HL-60/S4 treated with retinoic acid at 250 ng/mL for 4 days and 3 days (cell line): ENCODE data around the gene STEAP1B.
"Not testable (repeated sequence)": the region's sequence is repeated elsewhere in the genome, so short reads cannot be mapped to it uniquely, and the experiment has no call there.

ENCODE experiments used
- in situ Hi-C: fragments of 300-500 bp; cut with MboI; formaldehyde crosslinking; loops from 2 replicates; pipeline ENCODE4 v1.7.0; 2022; ENCODE audit warnings: low sequenced_read_pairs

The STEAP1B gene

DNA sequence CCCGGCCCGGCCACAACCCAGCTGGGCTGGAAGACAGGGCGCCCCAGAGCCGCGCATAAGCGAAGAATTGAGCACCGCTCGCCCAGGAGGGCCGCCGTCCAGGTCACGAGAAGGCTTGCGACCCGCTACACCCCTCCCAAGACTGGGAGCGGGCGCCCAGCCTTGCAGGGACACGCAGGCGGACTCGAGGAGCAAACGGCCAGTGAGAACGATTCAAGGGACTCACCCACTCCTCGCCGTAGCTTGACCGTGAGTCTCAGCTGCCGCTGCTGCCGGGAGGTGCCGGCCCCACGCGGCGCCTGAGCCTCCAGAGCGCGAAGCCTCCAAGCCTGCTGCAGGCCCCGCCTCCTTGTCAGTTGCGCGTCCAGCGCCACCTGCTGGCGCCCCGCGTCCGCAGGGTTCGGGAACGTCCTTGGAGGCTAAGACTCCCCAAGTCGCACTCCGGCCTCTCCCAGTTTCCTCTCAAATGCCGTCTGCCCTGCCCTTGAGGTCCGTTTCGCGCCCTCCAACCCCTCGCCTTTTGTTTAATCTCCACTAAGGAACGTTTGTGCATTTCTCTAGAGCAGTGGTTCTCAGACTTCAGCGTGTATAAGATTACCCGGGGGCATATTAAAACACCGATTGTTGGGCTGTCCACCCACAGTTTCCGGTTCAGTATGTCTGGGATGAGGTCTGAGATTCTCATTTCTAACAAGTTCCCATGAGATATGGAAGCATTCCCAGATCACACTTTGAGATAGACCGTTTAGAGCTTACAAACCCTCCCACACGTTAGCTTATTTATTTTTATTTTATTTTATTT lies at the start of gene STEAP1B:
STEAP1B (minus strand) TSS at position 301 of the 802 bp plus-strand sequence. CDS start 5,333 bp downstream, outside the sequence.
- in situ Hi-C loops = not testable (repeated sequence)

DNA sequence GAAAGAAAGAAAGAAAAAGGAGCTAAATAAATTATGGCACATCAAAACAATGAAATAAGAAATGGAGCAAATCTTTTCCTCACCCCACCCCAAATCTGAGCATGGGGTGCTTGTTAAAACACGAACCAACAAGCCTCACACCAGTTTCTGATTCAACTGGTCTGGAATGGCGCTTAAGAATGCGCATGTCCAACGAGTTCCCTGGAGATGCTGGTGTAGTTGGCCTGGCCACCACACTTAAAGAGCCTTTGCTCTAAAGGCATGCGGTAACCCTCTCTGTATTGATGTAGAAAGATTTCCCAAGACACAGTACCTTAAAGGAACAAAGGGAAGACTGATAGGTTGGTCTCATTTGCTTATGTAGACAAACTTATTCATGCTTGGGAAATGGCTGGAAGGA lies 49.1 kb upstream of the STEAP1B start:
- in situ Hi-C loops = no loop called here

DNA sequence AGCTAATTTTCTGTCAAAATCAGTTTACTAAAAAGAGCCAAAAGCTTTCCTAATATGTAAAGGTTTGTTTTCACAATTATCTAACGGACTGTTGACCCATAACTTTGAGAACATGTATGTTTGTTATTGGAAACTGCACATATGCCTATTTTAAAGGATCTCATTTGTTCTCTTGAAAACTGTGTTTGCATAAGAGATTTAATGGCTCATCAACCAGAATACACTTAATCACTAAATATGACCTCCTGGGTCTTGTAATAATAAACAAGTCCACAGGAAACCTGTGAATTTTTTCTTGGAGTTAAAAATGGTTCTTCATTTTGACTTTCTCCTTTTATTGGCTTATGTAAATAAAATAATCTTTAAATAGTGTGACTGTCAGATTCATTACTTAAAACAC lies 48.3 kb upstream of the STEAP1B start:
- in situ Hi-C loops = no loop called here

DNA sequence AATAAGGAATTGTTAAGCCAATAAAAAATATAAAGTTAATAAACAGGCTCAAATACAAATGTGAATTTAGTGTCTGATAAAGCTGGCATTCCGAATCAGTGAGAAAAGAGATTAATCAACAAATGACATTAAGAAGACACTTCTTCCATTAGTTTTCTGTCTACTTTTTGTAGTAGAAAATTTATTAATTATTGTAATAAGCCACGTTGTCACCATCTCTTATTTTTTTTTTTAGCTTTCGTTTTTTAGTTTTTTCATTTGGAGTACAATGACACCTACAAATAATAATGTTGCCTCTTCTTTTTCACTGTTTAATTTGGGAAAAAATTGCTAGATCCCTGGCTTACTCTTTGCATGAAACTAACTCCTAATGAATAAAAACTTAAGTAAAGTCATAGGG lies 46.8 kb upstream of the STEAP1B start:
- in situ Hi-C loops = no loop called here

DNA sequence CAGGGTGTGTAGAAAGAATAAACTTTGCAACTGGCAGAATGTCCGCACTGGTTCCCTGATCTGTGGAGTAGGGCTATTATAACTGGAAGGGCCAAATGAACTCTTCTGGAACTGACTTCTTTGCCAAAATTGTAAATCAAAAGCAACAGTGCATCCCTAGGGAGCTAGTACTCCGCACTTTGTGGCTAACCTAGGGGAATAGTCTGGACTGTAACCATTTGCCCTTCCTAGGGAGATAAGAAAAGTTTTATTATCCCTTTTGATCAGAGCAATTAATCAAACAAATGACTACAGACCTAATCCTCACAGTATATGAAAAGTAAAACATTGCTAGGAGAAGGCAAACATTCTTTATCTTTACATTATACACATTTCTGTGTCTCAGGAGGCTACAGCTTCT lies 45.5 kb upstream of the STEAP1B start:
- in situ Hi-C loops = no loop called here

DNA sequence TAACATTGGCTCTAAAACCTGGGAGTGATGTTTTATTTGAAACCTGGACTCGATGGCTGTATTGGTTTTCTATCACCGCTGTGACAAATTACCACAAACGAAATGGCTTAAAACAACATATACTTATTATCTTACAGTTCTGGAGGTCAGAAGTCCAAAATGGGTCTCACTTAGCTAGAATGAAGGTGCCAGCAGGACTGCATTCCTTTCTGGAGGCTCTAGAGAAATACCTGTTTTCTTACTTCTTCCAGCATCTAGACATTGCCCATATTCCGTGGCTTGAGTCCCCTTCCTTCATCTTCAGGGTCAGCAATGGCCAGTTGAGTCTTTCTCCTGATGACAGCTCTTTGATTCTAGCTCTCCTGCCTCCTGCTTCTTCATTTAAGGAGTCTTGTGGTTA lies 44.3 kb upstream of the STEAP1B start:
- in situ Hi-C loops = no loop called here

DNA sequence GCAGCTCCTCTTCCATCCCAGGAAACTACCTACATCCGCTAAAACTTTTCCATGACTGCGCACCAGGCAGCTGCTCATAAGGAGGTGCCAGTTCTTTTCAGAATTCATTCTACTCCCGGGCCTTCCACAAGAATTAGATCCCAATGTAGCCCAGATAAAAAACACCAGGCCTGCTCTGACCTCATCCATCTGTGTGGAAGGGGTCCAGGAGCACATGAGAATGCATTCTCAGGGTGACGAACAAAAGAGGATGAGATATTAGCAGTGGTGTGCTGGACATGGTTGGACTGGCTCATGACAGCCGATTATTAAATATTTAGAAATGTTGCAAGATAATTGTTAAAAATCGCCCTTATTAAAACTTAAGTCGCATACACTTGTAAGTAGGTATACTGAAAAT lies 43.2 kb upstream of the STEAP1B start:
- in situ Hi-C loops = no loop called here

DNA sequence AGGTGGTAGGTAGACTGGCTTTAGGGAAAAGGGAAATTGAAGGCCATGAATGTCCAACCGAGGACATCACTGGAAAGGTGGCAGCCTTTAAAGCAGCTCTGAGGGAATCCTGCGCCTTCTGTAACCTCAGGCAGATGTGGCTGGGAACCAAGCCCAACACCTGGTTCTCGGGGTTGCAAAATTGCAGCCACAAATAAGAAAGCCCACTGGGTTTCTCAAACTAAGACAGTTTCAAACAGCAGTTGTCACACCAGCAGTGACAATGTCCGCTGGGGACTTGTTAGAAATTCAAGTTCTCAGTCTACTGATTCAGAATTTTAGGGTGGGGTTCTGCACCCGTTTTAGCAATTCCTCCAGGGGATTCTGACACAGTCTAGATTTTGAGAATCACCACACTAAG lies 42.7 kb upstream of the STEAP1B start:
- in situ Hi-C loops = no loop called here

DNA sequence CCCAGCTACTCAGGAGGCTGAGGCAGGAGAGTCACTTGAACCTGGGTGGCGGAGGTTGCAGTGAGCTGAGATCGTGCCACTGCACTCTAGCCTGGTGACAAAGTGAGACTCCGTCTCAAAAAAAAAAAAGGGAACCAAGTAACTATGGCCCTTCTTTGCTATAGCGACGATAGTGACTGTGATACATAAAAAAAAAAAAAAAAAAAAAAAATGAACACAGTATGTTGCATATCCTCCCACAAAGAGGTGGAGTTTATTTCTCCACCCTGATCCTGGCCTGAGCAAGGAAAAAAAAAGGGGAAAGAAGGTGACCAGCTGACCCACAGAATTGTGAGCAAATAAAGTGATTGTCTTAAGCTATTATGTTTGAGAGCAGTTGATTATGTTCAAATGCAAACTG lies 42.3 kb upstream of the STEAP1B start:
- in situ Hi-C loops = no loop called here

DNA sequence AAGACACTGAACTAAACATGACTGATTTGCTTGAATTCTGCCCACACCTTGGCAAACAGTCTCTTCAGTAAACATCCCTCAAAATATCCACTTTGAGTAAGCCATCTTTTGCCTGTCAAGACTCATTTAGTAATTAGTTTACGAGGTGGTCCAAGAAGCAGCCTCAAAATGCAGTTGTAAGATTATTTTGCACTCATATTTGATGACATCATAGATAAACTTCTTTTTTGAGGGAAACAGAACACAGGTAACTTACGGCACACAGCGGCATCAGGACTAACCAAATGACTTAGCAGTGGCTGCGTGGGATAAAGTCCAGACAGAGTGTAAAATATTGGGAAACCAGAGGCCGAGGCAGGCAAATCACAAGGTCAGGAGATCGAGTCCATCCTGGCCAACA lies 41.8 kb upstream of the STEAP1B start:
- in situ Hi-C loops = no loop called here

DNA sequence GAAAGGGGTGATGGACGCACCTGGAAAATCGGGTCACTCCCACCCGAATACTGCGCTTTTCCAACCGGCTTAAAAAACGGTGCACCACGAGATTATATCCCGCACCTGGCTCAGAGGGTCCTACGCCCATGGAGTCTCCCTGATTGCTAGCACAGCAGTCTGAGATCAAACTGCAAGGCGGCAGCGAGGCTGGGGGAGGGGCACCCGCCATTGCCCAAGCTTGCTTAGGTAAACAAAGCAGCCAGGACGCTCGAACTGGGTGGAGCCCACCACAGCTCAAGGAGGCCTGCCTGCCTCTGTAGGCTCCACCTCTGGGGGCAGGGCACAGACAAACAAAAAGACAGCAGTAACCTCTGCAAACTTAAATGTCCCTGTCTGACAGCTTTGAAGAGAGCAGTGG lies 28.5 kb upstream of the STEAP1B start:
- in situ Hi-C loops = not testable (repeated sequence)

DNA sequence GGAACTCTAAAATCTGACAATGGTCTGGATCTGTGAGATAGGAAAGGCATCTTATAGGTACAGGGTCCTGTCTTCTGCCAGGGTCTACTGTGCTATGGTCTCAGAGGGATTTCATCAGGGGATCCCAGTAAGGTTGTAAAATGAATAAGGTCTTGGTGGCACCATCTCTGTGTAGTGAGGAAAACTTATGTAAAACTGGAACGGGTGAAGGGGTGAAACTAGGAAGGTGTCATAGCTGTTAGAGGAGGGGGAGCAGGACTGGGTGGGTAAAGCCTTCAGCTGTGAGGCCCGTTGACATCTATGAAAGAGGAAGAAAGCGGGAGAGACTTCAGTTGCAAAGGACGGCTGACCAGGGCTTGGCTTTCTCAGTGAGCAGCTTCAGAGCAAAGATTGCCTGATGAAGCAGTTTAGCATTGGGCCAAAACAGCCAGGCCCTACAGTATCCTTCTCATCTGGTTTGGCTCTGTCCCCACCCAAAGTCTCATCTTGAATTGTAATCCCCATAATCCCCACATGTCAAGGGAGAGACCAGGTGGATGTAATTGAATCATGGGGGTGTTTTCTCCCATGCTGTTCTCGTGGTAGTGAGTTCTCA lies 24.5 kb upstream of the STEAP1B start:
- in situ Hi-C loops = not testable (repeated sequence)

DNA sequence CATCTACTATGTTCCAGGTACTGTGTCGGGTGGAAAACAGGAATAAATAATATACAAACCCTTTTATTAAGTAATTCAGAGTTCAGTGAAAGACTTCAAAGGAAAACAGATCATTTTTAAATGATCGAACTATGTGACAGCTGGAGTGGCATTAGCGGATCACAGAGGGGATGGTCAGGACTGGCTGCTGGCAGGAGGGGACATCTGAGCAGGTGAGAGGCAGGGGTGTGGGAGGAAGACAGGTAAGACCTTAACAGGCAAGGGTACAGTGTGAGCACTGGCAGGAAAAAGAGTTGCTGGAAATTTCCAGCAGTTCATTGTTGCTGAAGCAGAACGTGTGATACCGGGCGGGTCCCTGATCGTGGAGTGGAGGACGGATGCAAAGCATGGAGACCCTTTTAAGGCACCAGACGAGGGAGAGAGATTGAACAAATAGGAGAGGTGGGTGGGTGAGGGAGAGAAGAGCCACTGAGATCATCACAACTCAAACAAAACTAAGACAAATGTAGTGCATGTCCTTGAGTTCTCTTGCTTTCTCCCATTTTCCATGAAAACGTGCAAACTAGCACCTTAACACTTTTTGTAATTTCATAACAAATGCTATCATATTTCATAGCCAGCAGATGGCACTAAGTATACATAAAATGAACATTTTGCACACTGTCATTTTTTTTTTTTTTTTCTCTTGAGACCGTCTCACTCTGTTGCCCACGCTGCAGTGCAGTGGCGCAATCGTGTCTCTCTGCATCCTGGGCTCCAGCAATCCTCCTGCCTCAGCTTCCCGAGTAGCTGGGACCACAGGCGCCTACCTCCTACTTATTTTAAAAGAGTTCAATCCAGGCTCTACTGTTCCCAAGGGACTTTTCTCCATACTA lies 23.7 kb upstream of the STEAP1B start:
- in situ Hi-C loops = not testable (repeated sequence)

DNA sequence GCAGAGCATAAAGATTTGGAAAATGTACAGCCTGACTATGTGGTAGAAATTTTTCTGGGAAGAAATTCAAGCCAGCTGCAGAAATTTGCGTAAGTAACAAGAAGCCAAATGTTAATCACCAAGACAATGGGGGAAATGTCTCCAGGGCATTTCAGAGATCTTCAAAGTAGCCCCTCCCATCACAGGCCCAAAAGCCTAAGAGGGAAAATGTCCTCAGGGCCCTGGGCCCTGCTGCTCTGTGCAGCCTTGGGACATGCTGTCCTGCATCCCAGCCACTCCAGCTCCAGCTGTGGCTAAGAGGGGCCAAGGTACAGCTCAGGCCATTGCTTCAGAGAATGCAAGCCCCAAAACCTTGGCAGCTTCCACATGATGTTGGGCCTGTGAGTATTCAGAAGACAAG lies 19.6 kb upstream of the STEAP1B start:
- in situ Hi-C loops = not testable (repeated sequence)

DNA sequence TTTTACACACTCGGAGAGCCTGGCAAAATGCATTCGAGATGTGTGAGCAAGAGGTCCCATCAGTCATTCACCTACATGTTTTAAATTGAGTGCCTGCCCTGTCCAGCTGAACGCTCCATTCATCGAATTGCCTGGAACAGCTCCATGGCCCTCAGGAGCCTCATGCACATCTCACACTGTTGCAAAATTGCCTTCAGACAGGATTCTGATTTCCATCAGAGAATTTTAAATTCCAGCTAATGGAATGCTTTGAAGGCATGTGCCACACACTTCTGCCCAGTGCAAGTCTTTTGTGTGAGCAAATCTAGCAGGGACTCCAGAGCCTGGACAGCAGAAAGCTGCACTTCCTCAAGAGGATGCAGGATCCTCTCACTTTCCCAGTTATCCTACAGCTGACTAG lies 17.0 kb upstream of the STEAP1B start:
- in situ Hi-C loops = not testable (repeated sequence)

DNA sequence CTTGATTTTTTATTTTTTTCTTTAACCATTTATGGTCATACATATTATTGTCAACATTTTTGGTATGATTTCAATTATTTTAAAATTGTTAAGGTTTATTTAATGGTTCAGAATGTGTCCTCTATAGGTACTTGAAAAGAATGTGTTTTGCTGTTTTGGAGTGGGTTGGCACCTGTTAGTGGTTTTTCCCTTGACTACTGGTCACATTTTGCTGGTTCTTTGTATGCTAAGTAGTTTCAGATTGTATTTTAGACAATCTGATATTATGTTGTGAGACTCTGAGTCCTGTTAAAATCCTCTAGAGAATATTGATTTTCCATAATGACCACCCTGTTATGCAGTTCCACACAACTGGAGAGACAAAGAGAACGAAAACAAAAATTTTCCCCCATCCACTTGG lies 15.0 kb upstream of the STEAP1B start:
- in situ Hi-C loops = not testable (repeated sequence)

DNA sequence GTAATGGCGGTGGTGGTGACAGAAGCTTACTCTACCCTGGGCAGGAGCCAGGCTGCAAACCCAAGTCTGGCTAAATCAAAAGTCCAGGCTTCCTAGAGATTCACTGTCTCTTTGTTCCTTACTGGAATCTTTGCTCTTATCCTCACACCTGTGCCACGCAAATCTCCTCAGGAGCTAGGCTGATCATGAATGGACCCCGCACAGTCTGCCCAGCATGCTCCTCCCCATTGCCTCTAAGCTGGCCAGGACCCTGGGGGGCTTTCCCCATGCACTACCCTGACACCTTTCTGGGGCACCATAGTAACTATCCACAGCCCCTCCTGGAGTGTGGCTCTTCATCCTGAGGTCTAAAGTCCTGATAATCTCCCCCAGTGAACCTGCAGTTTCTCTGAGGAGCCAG lies 7.3 kb upstream of the STEAP1B start:
- in situ Hi-C loops = not testable (repeated sequence)

DNA sequence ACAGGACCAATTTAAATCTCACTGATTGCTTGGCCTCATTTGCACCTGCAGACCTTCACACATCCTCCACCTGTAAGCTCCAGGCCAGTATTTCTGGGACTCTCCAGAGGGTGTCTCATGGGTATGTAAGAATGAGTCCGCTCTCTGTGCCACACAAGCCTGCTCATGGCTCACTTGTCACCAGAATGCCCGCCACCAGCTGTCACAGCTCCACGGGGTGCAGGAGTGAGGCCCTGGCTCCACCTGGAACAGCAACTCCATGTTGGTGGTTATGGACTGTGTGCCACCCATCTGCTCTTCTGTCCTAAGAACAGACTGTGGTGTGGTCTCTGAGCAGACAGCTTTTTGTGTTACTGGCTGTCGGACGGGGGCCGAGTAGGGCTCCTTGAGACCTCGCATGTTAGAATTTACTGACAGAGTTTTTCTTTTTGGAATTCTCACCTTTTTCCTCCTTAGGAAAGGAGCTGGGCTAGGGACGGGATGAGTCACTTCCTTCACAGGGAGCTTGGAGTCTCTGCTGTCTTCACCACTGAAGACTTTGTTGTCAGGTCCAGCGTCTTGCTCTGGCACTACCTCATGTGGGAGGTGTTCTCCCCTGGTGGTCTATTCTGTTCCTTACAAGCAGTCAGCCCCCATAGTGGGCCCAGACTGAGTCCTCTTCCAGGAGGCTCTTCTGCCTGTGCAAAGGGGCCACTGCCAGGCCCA lies 6.5 kb upstream of the STEAP1B start:
- in situ Hi-C loops = not testable (repeated sequence)

DNA sequence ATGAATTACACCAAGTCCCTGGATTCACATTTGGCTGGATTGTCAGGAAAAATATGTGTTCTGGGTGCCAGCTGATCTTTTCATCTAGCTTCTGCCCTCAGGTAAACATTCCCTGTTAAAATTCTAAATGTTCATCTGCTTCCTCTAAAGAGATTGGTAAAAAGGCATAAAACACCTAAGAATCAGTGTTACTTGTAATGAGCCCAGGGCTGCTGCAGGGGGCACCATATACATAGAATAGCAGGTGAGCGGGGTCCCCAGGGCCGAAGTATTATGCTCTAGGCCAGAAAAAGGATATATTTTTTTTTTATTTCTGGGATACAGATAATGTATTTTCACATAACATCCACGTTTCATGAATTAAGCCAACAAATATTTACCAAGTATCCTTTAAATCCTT lies 4.5 kb upstream of the STEAP1B start:
- in situ Hi-C loops = not testable (repeated sequence)

DNA sequence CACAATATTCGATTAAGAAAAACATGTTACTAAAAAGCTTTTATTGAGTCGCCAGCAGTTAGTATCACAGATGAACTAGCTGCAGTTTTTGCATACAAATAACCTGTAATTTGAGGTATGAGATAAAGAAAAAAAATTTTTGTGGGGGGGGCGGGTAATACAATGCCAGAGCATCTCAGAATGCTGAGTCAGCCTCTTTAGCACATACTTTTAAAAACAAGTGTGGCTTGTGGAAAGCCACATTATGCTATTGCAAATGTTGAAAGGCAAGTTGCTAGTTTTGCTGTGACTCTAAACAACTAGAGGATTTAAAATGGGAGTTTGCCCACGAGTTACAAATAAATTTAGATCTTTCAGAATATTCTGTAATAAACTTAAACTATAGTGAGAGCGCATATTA lies 2.1 kb upstream of the STEAP1B start:
- in situ Hi-C loops = not testable (repeated sequence)

DNA sequence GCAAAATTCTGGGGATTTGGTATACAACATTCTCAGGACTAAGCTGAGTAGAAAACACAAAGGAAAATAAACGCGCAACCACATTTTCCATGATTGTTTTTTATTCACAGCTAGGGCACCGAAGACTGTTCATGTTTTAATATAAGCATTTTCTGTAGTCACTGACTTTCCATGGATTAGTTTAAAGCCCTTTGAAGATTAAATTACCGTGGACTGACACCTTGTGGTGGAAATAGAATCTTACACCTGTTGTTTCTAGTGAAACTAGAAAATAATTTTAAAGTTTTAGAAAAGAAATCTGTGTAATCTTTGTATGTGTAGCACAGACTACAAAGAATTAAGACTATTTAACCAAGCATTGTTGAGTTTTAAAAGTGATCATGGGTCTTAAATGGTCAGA lies 1.3 kb upstream of the STEAP1B start:
- in situ Hi-C loops = not testable (repeated sequence)
